Measurements from ENCODE around the gene SGF29.

DNA sequence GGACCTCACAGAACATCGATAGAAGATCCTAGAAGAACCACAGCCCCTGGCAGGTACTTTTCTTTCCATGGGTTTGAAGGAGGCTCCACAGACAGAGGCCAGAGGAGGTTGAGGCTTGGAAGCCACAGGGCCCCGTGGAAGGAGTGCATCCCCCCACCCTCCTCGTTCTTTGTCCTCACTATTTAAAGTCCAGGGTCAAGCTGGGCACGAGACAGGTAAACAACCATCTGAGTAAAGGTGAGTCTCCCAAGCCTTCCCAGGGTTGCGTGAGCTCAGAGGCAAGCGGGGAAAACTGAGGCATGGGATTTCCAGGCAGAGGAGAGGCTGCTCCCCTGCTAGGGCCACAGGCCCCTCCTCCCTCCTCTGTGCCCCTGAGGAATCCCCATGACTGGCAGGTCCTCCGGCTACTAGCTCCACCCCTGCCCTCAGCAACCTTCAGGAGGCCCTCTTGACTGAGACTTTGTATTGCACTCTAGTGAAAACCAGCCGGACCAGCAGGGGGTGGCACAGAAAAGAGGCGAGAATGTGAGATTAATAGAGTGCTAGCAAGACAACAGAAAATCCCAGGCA, 44.1 kb downstream of the SGF29 start:
- TF ChIP-seq, protein P1, sequence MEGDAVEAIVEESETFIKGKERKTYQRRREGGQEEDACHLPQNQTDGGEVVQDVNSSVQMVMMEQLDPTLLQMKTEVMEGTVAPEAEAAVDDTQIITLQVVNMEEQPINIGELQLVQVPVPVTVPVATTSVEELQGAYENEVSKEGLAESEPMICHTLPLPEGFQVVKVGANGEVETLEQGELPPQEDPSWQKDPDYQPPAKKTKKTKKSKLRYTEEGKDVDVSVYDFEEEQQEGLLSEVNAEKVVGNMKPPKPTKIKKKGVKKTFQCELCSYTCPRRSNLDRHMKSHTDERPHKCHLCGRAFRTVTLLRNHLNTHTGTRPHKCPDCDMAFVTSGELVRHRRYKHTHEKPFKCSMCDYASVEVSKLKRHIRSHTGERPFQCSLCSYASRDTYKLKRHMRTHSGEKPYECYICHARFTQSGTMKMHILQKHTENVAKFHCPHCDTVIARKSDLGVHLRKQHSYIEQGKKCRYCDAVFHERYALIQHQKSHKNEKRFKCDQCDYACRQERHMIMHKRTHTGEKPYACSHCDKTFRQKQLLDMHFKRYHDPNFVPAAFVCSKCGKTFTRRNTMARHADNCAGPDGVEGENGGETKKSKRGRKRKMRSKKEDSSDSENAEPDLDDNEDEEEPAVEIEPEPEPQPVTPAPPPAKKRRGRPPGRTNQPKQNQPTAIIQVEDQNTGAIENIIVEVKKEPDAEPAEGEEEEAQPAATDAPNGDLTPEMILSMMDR (IDR thresholded peaks at IDR 0.05 in 8 of 11, conservative IDR thresholded peaks at IDR 0.05 in 3 of 11): no peak
- TF ChIP-seq POLR2AphosphoS5 (IDR thresholded peaks at IDR 0.05): no peak

Data from spleen (tissue), 7 donors.